NOMO-1 treated with dmso at 0.1 percent for 144 hours (cell line): ENCODE results near the gene SNTA1.
"Not testable (repeated sequence)": the region's sequence is repeated elsewhere in the genome, so short reads cannot be mapped to it uniquely, and the experiment has no call there.

ENCODE experiments used
- DNase-seq: peaks from one replicate; lab custom pipeline; 2025; ENCODE audit not compliant: unreplicated experiment; lab: John Stamatoyannopoulos, UW

Gene SNTA1

GRCh38 chr20:33433465-33434234 lies 9.9 kb downstream of the SNTA1 start:
- DNase-seq, result no peak

GRCh38 chr20:33431797-33432381 lies 11.7 kb downstream of the SNTA1 start:
- DNase-seq, result no peak

- not testable (repeated sequence) for DNase-seq
Measured at GRCh38 chr20:33423875-33424274, 19.7 kb downstream of the SNTA1 start.

- no peak for DNase-seq
Measured at GRCh38 chr20:33423141-33423834, 20.3 kb downstream of the SNTA1 start.

- no peak for DNase-seq
Measured at GRCh38 chr20:33419140-33419974, 24.2 kb downstream of the SNTA1 start.

GRCh38 chr20:33418033-33418432 lies 25.5 kb downstream of the SNTA1 start:
- DNase-seq, result no peak

GRCh38 chr20:33415948-33416347 lies 27.6 kb downstream of the SNTA1 start:
- DNase-seq, result no peak

GRCh38 chr20:33412484-33412838 lies 31.1 kb downstream of the SNTA1 start:
- DNase-seq, result no peak

- no peak for DNase-seq
Measured at GRCh38 chr20:33411711-33412483, 31.7 kb downstream of the SNTA1 start.

GRCh38 chr20:33411242-33411641 lies 32.3 kb downstream of the SNTA1 start:
- DNase-seq, result no peak

GRCh38 chr20:33410081-33410742 lies 33.4 kb downstream of the SNTA1 start:
- DNase-seq, result no peak

GRCh38 chr20:33408716-33409654 lies 34.6 kb downstream of the SNTA1 start:
- no peak for DNase-seq

GRCh38 chr20:33408313-33408712 lies 35.2 kb downstream of the SNTA1 start:
- no peak for DNase-seq

GRCh38 chr20:33407796-33408195 lies 35.8 kb downstream of the SNTA1 start:
- DNase-seq, result no peak

GRCh38 chr20:33407251-33407650 lies 36.3 kb downstream of the SNTA1 start:
- no peak for DNase-seq

- DNase-seq, result no peak
Measured at GRCh38 chr20:33404281-33404680, 39.3 kb downstream of the SNTA1 start.

- no peak for DNase-seq
Measured at GRCh38 chr20:33401921-33402369, 41.6 kb downstream of the SNTA1 start.

- peak; percentile 80 for DNase-seq
Measured at GRCh38 chr20:33401184-33401920, 42.2 kb downstream of the SNTA1 start, which contains the start of gene CDK5RAP1. TSS of gene CDK5RAP1 (minus strand) at chr20:33401519. CDS start at chr20:33397064, 4,455 bp downstream.
